ENCODE results near the gene C16orf54.
"Not testable (repeated sequence)": the region's sequence is repeated elsewhere in the genome, so short reads cannot be mapped to it uniquely, and the experiment has no call there.

C16orf54 gene

GRCh38 chr16:29739927-29740629 is 5.7 kb downstream of the C16orf54 start:
- DNase-seq = not testable (repeated sequence)

DNA sequence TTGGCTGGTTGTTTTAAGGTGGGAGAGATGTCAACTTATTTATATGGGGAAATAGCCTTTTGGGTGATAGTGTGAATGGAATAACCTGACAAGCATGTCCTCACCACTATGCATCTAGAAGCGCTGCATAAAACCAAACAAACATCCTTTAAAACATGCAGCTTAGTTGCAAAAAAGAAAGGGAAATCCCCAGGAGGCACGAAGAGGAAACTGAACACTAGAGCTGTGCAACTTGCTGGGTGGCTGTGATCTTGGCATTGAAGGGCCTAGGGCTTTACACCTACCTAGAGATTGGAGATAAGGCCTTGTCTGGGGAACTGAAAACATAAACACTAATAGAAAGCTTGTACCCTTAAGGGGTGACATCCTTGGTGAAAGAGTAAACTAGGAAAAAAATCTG is 7.3 kb downstream of the C16orf54 start:
- DNase-seq = no peak

DNA sequence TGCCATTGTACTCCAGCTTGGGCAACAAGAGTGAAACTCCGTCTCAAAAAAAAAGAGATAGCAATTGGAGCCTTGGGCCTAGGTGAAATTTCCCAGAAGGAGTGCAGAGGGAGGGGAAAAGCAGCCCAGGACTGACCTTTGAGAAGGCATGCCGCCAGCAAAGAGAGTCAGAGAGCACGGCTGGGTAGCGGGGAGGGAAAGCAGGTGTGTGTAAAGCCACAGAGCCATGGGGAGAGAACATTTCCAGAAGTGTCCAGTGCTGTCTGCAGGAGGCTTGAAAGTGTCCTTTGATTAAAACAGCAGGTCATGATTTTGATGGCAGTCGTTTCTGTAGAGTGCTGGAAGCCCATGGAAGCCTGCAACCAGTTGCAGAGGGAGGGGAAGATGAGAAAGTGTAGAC is 8.1 kb downstream of the C16orf54 start:
- peak in 1 of 2 experiments; percentile 53 for DNase-seq

DNA sequence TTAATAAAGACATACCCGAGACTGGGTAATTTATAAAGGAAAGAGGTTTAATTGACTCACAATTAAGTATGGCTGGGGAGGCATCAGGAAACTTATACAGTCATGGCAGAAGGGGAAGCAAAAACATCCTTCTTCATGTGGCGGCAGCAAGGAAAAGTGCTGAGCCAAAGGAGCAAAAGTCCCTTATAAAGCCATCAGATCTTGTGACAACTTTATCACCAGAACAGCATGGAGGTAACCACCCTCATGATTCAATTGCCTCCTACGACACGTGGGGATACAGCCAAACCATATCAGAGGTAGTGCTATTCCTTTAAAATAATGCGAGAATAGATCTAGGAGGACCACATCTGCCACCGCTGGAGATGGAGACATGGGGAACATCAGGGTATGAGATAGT is 9.0 kb downstream of the C16orf54 start:
- no peak for DNase-seq

GRCh38 chr16:29736112-29736511 is 9.7 kb downstream of the C16orf54 start:
- peak in 1 of 2 experiments; percentile 27 for DNase-seq

DNA sequence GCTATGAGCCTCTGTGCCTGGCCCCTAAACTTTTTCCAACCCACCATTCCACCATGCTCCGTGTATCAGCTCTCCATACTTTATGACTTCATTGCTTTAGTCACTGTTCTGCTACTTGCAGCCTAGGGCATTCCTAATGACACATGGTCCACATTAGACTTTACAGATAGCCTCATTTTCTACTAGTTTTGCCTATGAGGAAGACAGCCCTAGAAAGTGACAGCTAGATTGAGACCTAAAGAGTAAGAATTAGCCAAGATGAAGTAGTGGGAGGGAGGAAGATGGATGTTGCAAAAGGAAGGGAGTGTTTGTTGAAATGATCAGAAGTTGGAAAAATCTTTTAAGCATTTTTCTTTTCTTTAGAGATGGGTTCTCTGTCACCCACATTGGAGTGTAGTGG is 11.0 kb downstream of the C16orf54 start:
- DNase-seq = no peak

DNA sequence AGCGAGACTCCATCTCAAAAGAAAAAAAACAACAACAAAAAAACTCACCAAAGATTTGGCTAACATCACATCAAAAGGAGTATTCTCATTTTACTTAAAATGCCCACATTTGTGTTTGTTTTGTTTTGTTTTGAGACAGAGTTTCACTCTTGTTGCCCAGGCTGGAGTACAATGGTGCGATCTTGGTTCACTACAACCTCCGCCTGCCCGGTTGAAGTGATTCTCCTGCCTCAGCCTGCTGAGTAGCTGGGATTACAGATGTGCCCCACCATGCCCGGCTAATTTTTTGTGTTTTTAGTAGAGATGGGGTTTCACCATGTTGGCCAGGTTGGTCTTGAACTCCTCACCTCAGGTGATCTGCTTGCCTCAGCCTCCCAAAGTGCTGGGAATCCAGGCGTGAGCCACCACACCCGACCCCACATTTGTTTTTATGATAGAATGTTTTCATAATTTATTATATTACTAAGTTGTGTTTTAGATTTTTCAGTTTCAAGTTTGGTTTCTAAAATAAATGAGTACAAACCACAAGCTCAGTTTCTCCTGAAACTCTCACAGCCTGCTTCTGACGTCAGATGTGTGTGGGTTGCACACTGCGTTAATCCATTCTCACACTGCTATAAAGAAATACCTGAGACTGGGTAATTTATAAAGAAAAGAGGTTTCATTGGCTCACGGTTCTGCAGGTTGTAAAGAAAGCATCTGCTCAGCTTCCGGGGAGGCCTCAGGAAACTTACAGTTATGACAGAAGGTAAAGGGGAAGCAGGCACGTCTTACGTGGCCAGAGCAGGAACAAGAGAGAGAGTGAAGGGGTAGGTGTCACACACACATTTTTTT is 13.8 kb downstream of the C16orf54 start:
- DNase-seq = not testable (repeated sequence)

GRCh38 chr16:29730649-29731048 is 15.1 kb downstream of the C16orf54 start:
- DNase-seq = no peak

GRCh38 chr16:29729116-29729521 is 16.7 kb downstream of the C16orf54 start:
- DNase-seq = peak; percentile 30 to 59

DNA sequence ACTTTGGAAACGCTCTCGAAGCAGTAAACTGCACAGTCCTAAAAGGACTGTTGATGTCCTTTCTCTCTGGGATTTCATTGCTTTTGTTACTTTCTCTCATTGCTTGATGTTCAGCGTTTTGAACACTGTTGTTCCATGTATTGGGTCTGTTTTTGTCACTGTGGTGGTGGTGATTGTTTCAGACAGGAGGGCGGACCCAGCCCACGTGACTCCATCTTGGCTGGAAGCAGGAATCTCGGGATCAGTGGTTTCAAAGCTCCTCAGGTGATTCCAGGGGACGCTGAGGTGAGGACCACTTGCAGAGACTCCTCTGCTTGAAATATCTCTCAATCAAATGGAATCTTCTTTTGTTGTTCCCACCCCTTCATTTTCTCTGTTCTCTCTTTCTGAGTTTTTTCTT is 18.3 kb downstream of the C16orf54 start:
- DNase-seq = no peak

DNA sequence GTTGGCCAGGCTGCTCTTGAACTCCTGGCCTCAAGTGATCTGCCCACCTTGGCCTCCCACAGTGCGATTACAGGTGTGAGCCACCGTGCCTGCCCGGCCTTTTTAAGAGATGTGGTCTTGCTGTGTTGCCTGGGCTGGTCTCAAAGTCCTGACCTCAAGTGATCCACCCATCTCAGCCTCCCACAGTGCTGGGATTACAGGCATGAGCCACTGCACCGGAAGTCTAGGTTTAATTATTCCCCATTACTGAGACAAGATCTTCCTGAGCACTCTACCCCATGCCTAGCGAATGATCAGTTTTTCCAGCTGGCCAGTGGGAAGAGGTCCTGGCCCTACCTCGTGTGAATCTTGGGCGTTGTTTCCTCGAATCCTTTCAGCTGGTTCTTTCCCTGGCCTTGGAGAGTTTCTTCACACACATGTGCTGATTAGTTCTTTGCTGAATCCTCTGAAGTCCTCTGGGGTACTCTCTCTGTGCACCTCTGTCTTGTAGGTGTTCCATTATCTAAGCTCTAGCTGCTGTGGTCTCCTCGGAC is 18.9 kb downstream of the C16orf54 start:
- DNase-seq = no peak

- peak; percentile 79 to 80 for DNase-seq
Observed at GRCh38 chr16:29721167-29721879, 24.5 kb downstream of the C16orf54 start.

GRCh38 chr16:29720703-29721102 is 25.1 kb downstream of the C16orf54 start:
- no peak for DNase-seq

GRCh38 chr16:29719063-29719462 is 26.7 kb downstream of the C16orf54 start:
- DNase-seq = no peak

DNA sequence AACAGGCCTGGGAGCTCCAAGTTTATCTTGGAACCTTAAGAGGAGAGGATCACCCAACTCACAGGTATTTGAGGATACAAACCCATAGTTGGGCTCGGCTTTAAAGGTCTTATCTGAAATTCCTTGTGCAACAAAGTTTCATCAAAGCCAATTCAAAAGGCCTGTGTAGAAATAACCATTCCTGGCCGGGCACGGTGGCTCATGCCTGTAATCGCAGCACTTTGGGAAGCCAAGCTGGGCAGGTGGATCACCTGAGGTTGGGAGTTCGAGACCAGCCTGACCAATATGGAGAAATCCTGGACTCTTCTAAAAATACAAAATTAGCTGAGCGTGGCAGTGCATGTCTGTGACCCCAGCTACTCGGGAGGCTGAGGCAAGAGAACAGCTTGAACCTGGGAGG is 28.7 kb downstream of the C16orf54 start:
- no peak for DNase-seq

DNA sequence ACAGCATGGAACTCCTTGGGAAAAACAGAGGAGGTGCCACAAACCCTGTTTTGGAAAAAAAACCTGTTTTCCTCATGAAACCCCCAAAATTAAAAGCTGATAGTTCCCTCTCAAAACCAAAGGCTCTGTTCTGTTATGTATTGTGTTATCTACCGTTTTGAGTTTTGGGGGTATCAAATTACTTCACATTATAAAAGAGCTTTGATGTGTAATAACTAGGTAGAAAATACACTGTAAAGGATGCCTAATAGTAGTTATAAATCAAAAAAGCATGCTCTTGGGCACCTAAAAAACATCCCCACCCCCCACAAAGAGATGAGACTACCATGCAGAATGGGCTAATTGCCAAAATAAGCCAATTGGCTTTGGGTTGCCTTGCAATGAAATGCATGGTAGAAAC is 30.8 kb downstream of the C16orf54 start:
- no peak for DNase-seq

DNA sequence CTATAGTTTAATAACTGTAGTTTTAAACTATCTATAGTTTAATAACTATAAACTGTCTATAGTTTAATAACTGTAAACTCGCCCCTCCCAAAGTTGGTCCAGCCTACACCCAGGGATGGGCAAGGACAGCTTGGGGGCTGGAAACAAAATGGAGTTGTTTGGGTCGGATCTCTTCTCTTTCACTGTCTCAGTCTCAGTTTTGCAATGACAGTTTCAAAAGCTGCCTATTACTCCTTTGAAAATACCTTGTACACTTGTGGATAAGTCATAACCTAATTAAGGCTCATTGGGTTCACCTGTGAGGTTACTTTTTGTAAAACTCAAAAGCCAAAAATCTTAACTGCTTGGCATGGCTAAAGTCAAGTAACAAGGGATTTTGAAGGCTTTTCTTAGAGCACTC is 31.4 kb downstream of the C16orf54 start:
- DNase-seq = no peak

DNA sequence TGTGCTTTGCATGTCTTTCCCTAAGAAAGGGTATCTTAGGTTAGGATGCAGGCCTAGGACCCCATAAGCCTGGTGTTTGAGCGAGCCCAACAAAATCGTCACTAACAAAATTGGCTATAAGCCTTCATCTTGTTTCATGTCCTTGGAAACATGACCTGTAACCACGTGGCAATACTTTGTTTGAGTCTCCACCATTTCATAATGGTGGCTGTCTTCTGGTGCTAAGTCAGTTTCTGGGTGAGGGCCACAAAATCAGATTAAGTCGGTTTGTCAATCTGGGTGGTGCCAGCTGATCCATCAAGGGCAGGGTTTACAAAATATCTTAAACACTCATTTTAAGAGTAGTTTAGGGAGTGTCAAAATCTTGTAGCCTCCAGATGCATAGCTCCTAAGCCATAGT is 33.0 kb downstream of the C16orf54 start:
- DNase-seq = no peak

DNA sequence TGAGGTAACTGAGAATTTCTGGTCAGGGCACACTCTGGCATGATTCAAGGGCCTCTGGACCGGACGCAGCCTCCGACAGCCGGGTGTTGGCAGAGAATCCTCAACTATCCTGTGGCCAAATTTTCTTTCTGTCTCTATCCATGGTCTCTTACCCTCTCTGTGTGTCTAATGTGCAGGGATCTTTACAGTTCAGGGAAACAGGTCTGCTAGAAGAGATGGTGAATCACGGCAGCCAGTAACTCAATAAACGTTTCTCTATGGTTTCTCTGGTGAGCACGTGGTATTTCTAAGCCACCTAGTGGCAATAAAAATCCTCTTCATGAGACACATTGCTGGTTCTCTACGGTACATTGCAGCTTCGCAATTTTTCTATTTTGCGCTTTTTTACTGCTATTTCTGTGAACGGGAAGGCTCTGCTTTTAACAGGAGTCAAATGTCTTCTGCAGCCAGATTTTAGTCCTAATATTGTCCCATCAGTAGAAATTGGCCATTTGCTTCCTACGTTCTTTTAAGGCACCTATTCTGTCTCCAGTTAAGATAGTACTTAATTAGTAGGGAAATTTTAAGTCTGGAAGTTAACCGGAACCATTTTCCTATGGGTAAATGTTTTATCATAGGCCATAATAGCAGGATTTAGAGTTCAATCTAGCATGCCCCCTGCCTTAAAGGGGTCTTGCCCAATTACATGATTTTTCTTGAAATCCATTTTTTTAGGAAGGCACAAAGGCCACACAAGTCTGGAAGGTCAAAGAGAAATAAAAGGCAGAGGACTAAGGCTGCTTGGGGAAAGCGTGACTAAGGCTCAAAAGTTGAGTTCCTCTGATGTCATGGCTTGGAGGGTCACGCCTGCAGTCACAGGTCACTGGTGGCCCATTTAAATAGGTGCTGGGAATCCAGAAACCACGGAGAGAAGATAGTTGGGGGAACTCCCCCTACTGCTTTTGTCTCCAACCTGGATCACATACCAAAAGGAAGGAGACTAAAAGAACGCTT is 35.3 kb downstream of the C16orf54 start:
- DNase-seq = peak; percentile 70 to 73

DNA sequence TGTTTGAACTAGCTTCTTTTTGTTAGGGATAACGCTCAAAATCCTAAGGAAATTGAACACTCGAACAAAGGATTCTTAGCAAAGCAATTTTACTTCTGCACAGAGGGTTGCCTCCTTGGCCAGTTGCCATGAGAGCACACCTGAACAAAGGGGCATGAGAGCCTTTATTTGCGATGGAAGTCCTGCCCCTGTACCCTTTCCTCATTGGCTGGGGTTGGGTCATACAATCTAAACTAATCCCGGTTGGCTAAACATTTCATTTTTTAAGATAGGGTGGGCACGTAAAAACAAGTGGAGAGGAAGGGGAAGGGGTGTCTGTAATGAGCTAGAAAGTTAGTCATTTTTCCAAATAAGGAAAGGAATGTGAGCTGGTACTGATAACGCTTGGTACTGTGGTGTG is 36.1 kb downstream of the C16orf54 start:
- not testable (repeated sequence) for DNase-seq

- no peak for DNase-seq
Observed at GRCh38 chr16:29708917-29709600, 36.7 kb downstream of the C16orf54 start.
